Upper lobe of right lung (tissue), 1 donor: ENCODE results near the gene RTN4RL1. TPM values are rescaled to one million over a fixed set of nuclear protein-coding genes. Genes with fewer than 3 reads are reported as not detected.
"Not testable (repeated sequence)": the region's sequence is repeated elsewhere in the genome, so short reads cannot be mapped to it uniquely, and the experiment has no call there.

Experiments used
- ATAC-seq: fragments of 200-7000 bp; cut with Tn5 transposase; one replicate; pipeline ENCODE4 v1.9.1; 2020; ENCODE audit warnings: mild to moderate bottlenecking, moderate library complexity
- DNase-seq: peaks from one replicate; pipeline ENCODE4 v3.0.0-alpha.2; 2020
- H3K27ac ChIP-seq: fragments of 200-600 bp; one replicate; pipeline ENCODE4 v1.8.0; 2022
- H3K27me3 ChIP-seq: fragments of 200-600 bp; one replicate; pipeline ENCODE4 v1.8.0; 2022; ENCODE audit warnings: mild to moderate bottlenecking
- H3K36me3 ChIP-seq: fragments of 200-600 bp; one replicate; pipeline ENCODE4 v1.8.0; 2022
- H3K4me1 ChIP-seq: fragments of 200-600 bp; one replicate; pipeline ENCODE4 v1.8.0; 2022
- H3K4me3 ChIP-seq: fragments of 200-600 bp; one replicate; pipeline ENCODE4 v1.8.0; 2022; ENCODE audit warnings: mild to moderate bottlenecking
- H3K9me3 ChIP-seq: fragments of 200-600 bp; one replicate; pipeline ENCODE4 v1.8.0; 2022
- intact Hi-C: fragments of 100-400 bp; cut with DNase I; formaldehyde crosslinking; loops from one replicate; pipeline ENCODE4 v1.11.0; 2022
- total RNA-seq: library from RNA; stranded (reverse); fragmentation: NEBNext Ultra II Directional; extraction: Animal tissue kit (Norgen Biotek cat#: 25700); gene quantifications from one replicate; pipeline ENCODE4 v1.2.1, GENCODE V29; 2021
- TF ChIP-seq, protein P1 (sequence below): fragments of 200-600 bp; IDR thresholded peaks from one replicate; pipeline ENCODE4 v1.8.0; 2022; ENCODE audit warnings: antibody characterized with exemption
- donor health status: DM: no; HTN: yes; CAD: no; lungs with severe emphysema.

The RTN4RL1 gene
- total RNA-seq, 1 donor from 2014 or later = 4.3 TPM

DNA sequence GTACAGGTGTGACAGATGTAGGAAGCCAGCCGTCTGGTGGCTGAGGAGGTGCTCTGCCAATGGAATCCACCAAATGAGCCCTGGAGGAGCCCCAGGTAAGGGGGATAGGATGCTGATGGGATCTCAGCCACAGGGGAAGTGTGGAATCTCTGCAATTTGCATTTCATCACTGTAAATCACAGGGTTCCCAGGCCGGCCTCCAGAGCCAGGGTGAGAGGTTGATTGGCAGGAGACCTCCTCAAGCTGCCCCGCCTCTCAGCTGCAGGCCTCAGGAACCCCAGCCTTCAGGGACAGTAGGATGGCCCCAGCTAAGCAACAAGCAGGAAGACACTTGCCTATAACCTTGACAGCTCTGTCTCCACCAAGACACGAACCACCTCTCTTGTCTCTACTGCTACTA lies 39.4 kb downstream of the RTN4RL1 start:
- intact Hi-C loops = no loop called here
- H3K36me3 ChIP-seq = no peaks in the 10 kb centered on the region
- H3K4me3 ChIP-seq = no peak overlapping the region
- no peak overlapping the region for H3K27ac ChIP-seq
- DNase-seq (no peak), ATAC-seq (no peak)
- H3K4me1 ChIP-seq = no peaks in the 10 kb centered on the region
- no peaks in the 10 kb centered on the region for H3K27me3 ChIP-seq
- TF ChIP-seq, protein P1, sequence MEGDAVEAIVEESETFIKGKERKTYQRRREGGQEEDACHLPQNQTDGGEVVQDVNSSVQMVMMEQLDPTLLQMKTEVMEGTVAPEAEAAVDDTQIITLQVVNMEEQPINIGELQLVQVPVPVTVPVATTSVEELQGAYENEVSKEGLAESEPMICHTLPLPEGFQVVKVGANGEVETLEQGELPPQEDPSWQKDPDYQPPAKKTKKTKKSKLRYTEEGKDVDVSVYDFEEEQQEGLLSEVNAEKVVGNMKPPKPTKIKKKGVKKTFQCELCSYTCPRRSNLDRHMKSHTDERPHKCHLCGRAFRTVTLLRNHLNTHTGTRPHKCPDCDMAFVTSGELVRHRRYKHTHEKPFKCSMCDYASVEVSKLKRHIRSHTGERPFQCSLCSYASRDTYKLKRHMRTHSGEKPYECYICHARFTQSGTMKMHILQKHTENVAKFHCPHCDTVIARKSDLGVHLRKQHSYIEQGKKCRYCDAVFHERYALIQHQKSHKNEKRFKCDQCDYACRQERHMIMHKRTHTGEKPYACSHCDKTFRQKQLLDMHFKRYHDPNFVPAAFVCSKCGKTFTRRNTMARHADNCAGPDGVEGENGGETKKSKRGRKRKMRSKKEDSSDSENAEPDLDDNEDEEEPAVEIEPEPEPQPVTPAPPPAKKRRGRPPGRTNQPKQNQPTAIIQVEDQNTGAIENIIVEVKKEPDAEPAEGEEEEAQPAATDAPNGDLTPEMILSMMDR = no peak
- H3K9me3 ChIP-seq = no peaks in the 10 kb centered on the region

DNA sequence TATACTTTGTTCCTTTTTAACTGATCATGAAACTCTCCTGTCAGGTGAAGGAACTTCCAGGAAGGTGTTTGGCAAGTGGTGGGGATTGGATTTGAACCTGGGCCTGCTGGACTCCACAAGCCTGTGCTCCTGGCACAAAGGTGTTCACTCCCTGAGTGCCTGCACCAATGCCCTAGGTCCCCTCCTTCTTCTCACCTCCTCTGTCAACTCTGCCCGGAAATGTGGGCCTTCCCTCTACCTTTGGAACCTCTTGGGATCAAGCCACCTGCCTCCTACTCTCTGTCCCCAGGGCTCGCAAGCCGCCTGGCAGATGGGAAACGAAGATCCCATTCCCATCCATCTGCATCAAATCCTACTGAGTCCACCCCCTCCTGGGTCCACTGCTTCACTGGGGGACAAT lies 40.0 kb downstream of the RTN4RL1 start:
- H3K9me3 ChIP-seq = no peaks in the 10 kb centered on the region
- DNase-seq (no peak), ATAC-seq (no peak)
- TF ChIP-seq, protein P1 = no peak
- intact Hi-C loops = no loop called here
- no peak overlapping the region for H3K4me3 ChIP-seq
- H3K36me3 ChIP-seq = no peaks in the 10 kb centered on the region
- no peaks in the 10 kb centered on the region for H3K27me3 ChIP-seq
- H3K27ac ChIP-seq = no peak overlapping the region
- no peaks in the 10 kb centered on the region for H3K4me1 ChIP-seq

DNA sequence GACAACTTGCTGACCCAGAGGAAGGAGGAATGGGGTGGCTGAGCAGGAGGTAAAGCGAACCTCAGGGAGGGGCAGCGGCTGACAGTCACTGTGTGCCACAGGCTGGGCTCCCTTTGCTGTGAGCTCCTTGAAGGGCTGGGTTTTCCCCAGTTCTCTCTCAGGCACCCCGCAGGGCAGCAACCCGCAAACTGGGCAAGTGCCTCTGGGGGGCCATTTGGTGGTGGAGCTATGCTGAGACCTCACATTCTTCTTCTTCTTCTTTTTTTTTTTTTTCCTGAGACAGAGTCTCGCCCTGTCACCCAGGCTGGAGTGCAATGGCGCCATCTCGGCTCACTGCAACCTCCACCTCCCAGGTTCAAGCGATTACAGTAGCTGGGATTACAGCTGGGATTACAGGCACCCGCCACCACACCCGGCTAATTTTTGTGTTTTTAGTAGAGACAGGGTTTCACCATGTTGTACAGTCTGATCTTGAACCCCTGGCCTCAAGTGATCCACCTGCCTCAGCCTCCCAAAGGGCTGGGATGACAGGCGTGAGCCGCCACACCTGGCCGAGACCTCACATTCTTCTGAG lies 42.3 kb downstream of the RTN4RL1 start:
- H3K27me3 ChIP-seq, DNase-seq, H3K9me3 ChIP-seq, ATAC-seq, H3K4me1 ChIP-seq, H3K27ac ChIP-seq, H3K4me3 ChIP-seq, H3K36me3 ChIP-seq, intact Hi-C loops: not testable (repeated sequence)

DNA sequence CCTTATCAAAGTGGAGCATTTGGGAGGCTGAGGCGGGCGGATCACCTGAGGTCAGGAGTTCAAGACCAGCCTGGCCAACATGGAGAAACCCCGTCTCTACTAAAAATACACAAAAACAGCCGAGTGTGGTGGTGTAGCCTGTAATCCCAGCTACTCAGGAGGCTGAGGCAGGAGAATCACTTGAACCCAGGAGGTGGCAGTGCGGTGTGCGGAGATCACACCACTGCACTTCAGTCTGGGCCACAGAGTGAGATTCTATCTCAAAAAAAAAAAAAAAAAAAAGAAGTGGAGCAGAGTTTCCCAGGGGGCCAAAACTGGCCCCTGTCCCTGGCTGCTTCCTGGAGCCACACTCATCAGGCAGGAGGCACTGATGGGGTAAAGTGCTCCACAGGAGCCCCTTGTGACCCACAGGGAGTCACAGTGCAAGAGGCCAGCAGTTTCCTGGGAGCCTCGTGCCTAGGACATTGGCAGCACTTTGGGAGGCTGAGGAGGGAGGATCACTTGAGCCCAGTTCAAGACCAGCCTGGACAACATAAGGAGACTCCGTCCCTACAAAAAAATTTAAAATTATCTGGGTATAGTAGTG lies 44.4 kb downstream of the RTN4RL1 start:
- no peak overlapping the region for H3K4me3 ChIP-seq
- intact Hi-C loops = no loop called here
- no peak for ATAC-seq
- DNase-seq = no peak
- TF ChIP-seq, protein P1 = no peak
- no peaks in the 10 kb centered on the region for H3K36me3 ChIP-seq
- no peaks in the 10 kb centered on the region for H3K4me1 ChIP-seq
- H3K27ac ChIP-seq = no peak overlapping the region
- no peaks in the 10 kb centered on the region for H3K9me3 ChIP-seq
- peaks cover 19% of the 10 kb centered on the region for H3K27me3 ChIP-seq

DNA sequence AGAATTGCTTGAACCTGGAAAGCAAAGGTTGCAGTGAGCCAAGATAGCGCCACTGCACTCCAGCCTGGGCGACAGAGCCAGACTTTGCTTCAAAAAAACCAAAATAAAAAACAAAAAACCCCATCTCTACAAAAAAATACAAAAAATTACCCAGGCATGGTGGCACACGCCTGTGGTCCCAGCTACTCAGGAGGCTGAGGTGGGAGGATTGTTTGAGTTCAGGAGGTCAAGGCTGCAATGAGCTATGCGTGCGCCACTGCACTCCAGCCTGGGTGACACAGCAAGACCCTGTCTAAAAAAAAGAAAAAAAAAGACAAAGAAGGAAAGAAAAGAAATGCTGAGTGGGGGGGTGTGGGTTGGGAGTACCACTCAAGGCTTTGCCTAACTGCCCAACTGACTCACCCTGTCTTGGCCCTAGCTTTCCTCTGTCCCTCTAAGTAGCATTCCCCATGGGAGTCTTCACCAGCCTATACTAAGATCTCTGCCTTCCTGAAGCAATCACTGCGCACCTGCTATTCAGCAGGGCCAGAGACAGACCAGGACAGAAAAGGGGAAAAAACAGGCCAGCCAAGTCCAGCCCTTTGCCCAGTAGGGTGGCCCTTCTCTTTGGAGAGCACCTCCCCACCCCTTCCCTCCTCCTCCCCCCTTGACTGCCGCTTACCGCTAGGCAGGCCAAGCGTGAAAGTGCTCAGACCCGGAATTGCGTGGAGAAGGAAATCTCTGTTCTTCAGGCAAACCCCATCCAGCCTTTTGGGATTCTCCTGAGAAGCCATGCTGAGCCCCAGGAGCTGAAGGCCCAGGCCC lies 45.8 kb downstream of the RTN4RL1 start:
- Histone ChIP-seq H3K4me3 (no peak overlapping the region), H3K36me3 (no peaks in the 10 kb centered on the region), H3K9me3 (no peaks in the 10 kb centered on the region), H3K27ac (no peak overlapping the region), H3K4me1 (no peaks in the 10 kb centered on the region), H3K27me3 (peaks cover 21% of the 10 kb centered on the region)
- TF ChIP-seq, protein P1 = no peak
- no peak for DNase-seq
- ATAC-seq = peak; percentile 57
- intact Hi-C loops = no loop called here

DNA sequence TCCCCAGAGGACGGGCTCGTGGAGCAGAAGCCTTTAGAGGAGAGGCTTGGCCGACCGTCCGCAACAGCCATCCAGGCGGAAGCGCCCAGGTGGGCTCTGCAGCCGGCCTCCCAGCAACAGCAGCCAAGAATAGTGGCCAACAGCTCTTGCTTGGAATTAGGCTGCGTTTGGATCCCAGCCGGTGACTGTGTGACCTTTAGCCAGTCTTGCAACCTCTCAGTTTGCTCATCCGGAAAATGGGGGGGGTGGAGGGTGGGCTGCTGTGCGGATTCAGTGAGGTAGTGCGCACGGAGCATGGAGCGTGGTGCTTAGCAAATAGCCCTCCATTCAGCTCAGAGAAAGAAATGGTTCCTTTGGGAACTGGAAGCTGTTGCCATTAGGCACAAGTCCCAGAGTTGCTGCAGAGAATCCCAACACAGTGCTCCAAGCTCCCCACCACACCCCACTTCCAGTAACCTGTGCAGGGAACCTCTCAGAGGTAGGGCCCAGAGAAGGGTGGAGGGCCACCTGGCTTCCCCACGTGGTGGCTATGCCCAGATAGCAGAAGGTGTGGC lies 46.7 kb downstream of the RTN4RL1 start:
- Histone ChIP-seq H3K4me3 (no peak overlapping the region), H3K9me3 (no peaks in the 10 kb centered on the region), H3K27ac (no peak overlapping the region), H3K4me1 (no peaks in the 10 kb centered on the region), H3K36me3 (no peaks in the 10 kb centered on the region), H3K27me3 (peaks cover 21% of the 10 kb centered on the region)
- TF ChIP-seq, protein P1 = no peak
- DNase-seq = no peak
- ATAC-seq = no peak
- intact Hi-C loops = no loop called here
